SW 1271 (cell line): ENCODE measurements around the gene SNPH.

Experiments
- DNase-seq, 2 experiments: peaks; one replicate each; lab custom pipeline; 2025; lab: John Stamatoyannopoulos, UW

The SNPH gene

GRCh38 chr20:1287306-1287705 lies 21.2 kb downstream of the SNPH start:
- DNase-seq: no peak

- DNase-seq: no peak
These were observed 21.9 kb downstream of the SNPH start for GRCh38 chr20:1287787-1288569.

DNA sequence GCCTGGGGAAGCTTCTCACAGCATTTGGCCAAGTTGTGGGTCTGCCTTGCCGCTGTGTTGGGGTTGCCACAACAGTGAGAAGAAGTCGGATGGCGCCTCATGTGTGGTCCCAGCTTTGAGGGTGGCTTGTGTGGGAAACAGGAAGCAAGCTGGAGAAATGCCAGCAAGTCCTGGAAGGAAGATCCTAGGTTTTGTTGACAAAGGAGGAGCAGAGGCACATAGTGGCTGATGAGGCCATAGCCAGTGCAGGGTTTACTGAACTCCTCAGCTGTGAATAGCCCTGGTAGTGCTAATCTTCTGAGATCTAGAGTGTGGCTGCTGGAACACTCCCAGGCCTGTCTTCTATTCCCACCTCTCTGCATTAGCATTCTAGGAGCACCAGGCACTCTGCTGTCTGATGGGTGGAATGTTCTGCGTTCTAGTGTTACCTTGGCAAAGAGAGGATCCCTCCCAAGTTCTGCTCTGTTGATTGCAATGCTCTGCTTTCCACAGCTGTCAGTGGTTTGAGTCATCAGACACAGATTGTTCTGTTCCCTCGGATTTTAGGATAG lies 25.2 kb downstream of the SNPH start:
- no peak for DNase-seq

DNA sequence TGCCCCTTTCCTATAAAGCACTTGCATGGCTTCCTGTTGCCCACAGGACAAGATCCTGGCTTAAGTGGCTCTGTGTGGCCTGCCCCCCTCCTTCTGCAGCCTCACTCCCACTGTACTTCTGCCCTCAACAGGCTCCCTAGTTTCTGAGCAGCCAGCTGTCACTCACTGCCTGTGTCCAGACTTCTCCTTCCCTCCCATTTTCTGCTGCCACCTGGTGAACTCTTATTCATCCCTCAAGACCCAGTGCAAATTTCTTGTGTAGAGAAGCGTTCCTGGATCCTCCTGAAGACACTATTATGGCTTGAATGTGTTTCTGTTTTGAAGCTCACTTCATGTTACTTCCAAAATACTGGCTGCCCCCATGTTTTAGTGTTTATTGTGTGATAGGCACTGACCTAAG lies 26.5 kb downstream of the SNPH start:
- DNase-seq: no peak

DNA sequence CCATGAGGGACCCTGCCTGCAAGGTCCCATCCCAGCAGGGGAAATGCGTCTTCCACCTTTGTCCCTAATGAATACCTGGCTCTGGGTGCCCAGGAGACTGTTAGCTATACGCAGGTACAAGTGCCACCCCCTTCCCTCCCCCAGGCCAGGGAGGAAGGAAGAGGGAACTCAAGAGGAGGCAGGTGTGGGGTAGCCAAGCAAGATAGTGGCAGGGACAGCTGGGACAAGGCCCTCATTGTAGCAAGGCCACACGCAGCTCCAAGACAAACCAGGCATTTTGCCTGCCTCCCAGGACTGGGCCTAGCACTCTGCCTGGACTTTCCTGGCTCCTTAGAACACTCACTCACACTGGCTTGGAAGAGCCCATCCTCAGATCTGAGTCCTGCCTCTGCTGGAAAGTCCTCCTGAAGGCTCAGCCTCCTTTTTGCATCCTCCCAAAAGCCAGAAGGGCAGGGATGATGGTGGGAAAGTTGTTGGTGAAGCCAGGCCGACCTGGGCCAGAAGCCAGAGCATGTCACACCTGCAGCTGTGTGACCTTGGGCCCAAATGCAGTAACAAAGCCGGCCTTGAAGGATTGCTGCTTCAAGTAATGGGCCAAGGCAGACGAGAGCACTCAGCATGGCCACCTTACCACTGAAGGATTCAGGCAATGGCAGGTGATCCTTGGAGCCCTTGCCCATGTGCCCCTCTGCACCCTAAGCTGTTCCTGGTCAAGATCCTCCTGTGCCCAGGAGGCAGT lies 27.7 kb downstream of the SNPH start:
- no peak for DNase-seq

- DNase-seq: no peak
These were observed 28.4 kb downstream of the SNPH start for GRCh38 chr20:1294497-1294896.

GRCh38 chr20:1295276-1295930 lies 29.3 kb downstream of the SNPH start:
- DNase-seq: no peak

- DNase-seq: no peak
These were observed 30.1 kb downstream of the SNPH start for GRCh38 chr20:1296117-1296610.

- no peak for DNase-seq
These were observed 30.8 kb downstream of the SNPH start for GRCh38 chr20:1296922-1297321.

DNA sequence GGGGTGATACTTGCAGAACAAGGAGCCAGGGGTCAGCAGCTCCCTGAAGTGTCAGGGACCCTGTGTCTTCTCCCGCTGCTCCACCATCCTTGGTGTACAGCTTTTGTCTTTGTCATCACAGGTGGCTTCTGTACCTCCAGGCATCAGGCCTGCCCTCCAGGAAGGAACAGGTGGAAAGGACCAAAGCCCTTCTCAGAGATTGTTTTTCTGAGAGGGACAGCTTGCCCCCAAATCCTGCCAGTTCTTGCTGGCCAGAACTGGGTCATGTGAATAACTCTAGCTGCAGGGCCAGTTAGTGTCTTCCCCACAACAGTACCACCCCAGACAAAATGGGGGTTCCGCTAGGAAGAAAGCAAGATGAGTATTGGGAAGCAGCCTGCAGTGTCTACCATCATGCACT lies 31.4 kb downstream of the SNPH start:
- no peak for DNase-seq

- no peak for DNase-seq
These were observed 32.1 kb downstream of the SNPH start for GRCh38 chr20:1298166-1298565.

- DNase-seq: no peak
These were observed 32.9 kb downstream of the SNPH start for GRCh38 chr20:1298888-1299511.

GRCh38 chr20:1299522-1299921 lies 33.4 kb downstream of the SNPH start:
- no peak for DNase-seq

GRCh38 chr20:1300083-1300840 lies 34.2 kb downstream of the SNPH start:
- no peak for DNase-seq

GRCh38 chr20:1301031-1301529 lies 35.0 kb downstream of the SNPH start:
- DNase-seq: no peak

DNA sequence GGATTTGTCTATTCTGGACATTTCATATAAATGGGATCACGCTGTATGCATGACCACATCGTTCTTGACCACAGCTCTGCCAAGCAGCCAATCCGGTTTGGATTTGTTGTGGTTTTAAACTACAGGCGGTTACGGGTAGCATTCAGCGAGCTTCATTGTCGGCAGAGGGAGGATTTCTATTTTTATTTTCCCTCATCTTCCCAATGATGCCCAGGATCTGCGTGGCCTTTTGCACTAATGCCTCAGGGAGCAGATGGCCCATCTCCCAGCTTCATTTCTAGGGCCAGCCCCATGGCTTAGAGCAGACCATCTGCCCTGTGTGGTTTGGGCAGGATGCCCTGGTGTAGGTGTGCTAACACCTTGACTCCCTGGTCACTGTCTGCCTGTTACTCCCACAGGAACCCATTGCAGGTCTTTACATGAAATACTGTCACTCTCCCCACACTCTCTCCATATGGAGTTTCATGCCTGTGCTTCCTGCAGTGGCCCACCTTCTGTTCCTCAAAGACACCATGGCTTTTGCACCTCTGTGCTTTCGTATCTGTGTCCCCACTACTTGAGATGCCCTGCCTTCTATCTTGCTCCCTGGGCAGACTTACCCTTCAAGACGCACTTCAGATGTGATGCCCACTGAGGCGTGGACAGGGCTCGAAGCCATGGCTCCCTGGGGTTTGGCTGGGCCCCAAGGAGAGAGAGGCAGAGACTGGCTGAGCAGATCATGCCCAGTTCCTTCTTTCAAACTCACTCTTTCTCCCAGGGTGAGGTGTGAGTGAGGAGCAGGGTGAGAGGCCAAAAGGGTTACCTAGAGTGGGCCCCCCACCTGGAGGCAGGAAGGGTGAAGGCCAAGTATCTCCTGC lies 36.8 kb downstream of the SNPH start:
- peak in 1 of 2 experiments; percentile 33 for DNase-seq

DNA sequence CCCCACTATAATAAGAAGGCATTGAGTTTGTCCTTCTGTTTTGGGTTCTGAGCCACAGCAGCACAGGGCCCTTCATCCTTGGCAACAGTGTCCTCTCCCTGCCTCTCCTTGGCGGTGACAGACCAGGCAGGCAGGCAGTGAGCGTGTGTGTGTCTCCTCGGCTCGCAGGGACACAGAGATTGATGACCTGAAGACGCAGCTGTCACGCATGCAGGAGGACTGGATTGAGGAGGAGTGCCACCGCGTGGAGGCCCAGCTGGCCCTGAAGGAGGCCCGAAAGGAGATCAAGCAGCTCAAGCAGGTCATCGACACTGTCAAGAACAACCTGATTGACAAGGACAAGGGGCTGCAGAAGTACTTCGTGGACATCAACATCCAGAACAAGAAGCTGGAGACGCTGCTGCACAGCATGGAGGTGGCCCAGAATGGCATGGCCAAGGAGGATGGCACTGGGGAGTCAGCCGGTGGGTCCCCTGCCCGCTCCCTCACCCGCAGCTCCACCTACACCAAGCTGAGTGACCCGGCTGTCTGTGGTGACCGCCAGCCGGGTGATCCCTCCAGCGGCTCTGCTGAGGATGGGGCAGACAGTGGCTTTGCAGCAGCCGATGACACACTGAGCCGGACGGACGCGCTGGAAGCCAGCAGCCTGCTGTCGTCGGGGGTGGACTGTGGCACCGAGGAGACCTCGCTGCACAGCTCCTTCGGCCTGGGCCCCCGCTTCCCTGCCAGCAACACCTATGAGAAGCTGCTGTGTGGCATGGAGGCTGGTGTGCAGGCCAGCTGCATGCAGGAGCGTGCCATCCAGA lies 38.8 kb downstream of the SNPH start:
- no peak for DNase-seq

DNA sequence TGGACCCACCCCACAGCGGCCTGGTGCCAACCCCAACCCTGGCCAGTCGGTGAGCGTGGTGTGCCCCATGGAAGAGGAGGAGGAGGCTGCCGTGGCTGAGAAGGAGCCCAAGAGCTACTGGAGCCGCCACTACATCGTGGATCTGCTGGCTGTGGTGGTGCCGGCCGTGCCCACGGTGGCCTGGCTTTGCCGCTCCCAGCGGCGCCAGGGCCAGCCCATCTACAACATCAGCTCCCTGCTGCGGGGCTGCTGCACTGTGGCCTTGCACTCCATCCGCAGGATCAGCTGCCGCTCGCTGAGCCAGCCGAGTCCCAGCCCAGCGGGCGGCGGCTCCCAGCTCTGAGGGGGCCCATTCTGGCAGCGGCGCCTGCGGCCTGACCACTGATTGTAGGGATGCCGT lies 39.6 kb downstream of the SNPH start:
- no peak for DNase-seq
